ENCODE results near the gene OBP2A. TPM values are rescaled to one million over a fixed set of nuclear protein-coding genes. Genes with fewer than 3 reads are reported as not detected.

OBP2A gene
- total RNA-seq, 2 donors from 2014 or later: not detected

GRCh38 chr9:135562235-135562745 is 16.4 kb downstream of the OBP2A start:
- Mint-ChIP-seq H3K4me1 (ENCODE audit: low read depth in 2 of 2) (no peaks in the 10 kb centered on the region), H3K4me3 (no peak overlapping the region), H3K27me3 (peaks cover 10 to 22% of the 10 kb centered on the region in 2 donors), H3K9me3 (no peaks in the 10 kb centered on the region), H3K36me3 (no peaks in the 10 kb centered on the region), H3K27ac (no peak overlapping the region)
- ATAC-seq: no peak
- DNase-seq (ENCODE audit: low spot score): no peak

- H3K36me3 Mint-ChIP-seq: no peaks in the 10 kb centered on the region
- ATAC-seq (peak in 1 of 2 donors; percentile 22), DNase-seq (ENCODE audit: low spot score) (no peak)
- H3K4me3 Mint-ChIP-seq: no peak overlapping the region
- H3K4me1 Mint-ChIP-seq (ENCODE audit: low read depth in 2 of 2): no peaks in the 10 kb centered on the region
- H3K9me3 Mint-ChIP-seq: no peaks in the 10 kb centered on the region
- H3K27ac Mint-ChIP-seq: no peak overlapping the region
- H3K27me3 Mint-ChIP-seq: peaks cover 10 to 21% of the 10 kb centered on the region in 2 donors
Observed at GRCh38 chr9:135563039-135563476, 17.1 kb downstream of the OBP2A start.

GRCh38 chr9:135563858-135564257 is 17.9 kb downstream of the OBP2A start:
- Mint-ChIP-seq H3K36me3 (no peaks in the 10 kb centered on the region), H3K4me1 (ENCODE audit: low read depth in 2 of 2) (no peaks in the 10 kb centered on the region), H3K27ac (no peak overlapping the region), H3K27me3 (peaks cover 5 to 17% of the 10 kb centered on the region in 2 donors), H3K9me3 (no peaks in the 10 kb centered on the region), H3K4me3 (no peak overlapping the region)
- no peak for DNase-seq (ENCODE audit: low spot score)
- ATAC-seq: no peak

- ATAC-seq (peak in 1 of 2 donors; percentile 15), DNase-seq (ENCODE audit: low spot score) (no peak)
- Mint-ChIP-seq H3K4me1 (ENCODE audit: low read depth in 2 of 2) (no peaks in the 10 kb centered on the region), H3K36me3 (no peaks in the 10 kb centered on the region), H3K27me3 (peaks cover 11 to 27% of the 10 kb centered on the region in 2 donors), H3K4me3 (no peak overlapping the region), H3K27ac (no peak overlapping the region), H3K9me3 (no peaks in the 10 kb centered on the region)
Observed at GRCh38 chr9:135565141-135565628, 19.3 kb downstream of the OBP2A start.

- Mint-ChIP-seq H3K27me3 (peaks cover 11 to 27% of the 10 kb centered on the region in 2 donors), H3K4me1 (ENCODE audit: low read depth in 2 of 2) (no peaks in the 10 kb centered on the region), H3K27ac (no peak overlapping the region), H3K4me3 (no peak overlapping the region), H3K9me3 (no peaks in the 10 kb centered on the region), H3K36me3 (no peaks in the 10 kb centered on the region)
- DNase-seq (ENCODE audit: low spot score) (no peak), ATAC-seq (no peak)
Observed at GRCh38 chr9:135565636-135566035, 19.7 kb downstream of the OBP2A start.

- Mint-ChIP-seq H3K4me1 (ENCODE audit: low read depth in 2 of 2) (no peaks in the 10 kb centered on the region), H3K36me3 (no peaks in the 10 kb centered on the region), H3K27me3 (peaks cover 13 to 27% of the 10 kb centered on the region in 2 donors), H3K27ac (no peak overlapping the region), H3K9me3 (no peaks in the 10 kb centered on the region), H3K4me3 (no peak overlapping the region)
- DNase-seq (ENCODE audit: low spot score): no peak
- no peak for ATAC-seq
Observed at GRCh38 chr9:135566552-135566951, 20.6 kb downstream of the OBP2A start.

GRCh38 chr9:135567311-135567710 is 21.4 kb downstream of the OBP2A start:
- Mint-ChIP-seq H3K9me3 (no peaks in the 10 kb centered on the region), H3K4me3 (no peak overlapping the region), H3K36me3 (no peaks in the 10 kb centered on the region), H3K27ac (no peak overlapping the region), H3K27me3 (peaks cover 13 to 27% of the 10 kb centered on the region in 2 donors), H3K4me1 (ENCODE audit: low read depth in 2 of 2) (no peaks in the 10 kb centered on the region)
- no peak for ATAC-seq
- DNase-seq (ENCODE audit: low spot score): no peak

- DNase-seq (ENCODE audit: low spot score): no peak
- Mint-ChIP-seq H3K36me3 (no peaks in the 10 kb centered on the region), H3K4me1 (ENCODE audit: low read depth in 2 of 2) (no peaks in the 10 kb centered on the region), H3K27me3 (peaks cover 13 to 27% of the 10 kb centered on the region in 2 donors), H3K4me3 (no peak overlapping the region), H3K27ac (no peak overlapping the region), H3K9me3 (no peaks in the 10 kb centered on the region)
- no peak for ATAC-seq
Observed at GRCh38 chr9:135568026-135568425, 22.1 kb downstream of the OBP2A start.

GRCh38 chr9:135570456-135570855 is 24.5 kb downstream of the OBP2A start:
- ATAC-seq (no peak), DNase-seq (ENCODE audit: low spot score) (no peak)
- H3K27me3 Mint-ChIP-seq: peaks cover 8 to 21% of the 10 kb centered on the region in 2 donors
- H3K4me3 Mint-ChIP-seq: no peak overlapping the region
- no peak overlapping the region for H3K27ac Mint-ChIP-seq
- H3K4me1 Mint-ChIP-seq (ENCODE audit: low read depth in 2 of 2): no peaks in the 10 kb centered on the region
- H3K36me3 Mint-ChIP-seq: no peaks in the 10 kb centered on the region
- no peaks in the 10 kb centered on the region for H3K9me3 Mint-ChIP-seq

GRCh38 chr9:135572233-135572632 is 26.3 kb downstream of the OBP2A start:
- peaks cover 8 to 12% of the 10 kb centered on the region in 2 donors for H3K27me3 Mint-ChIP-seq
- H3K4me3 Mint-ChIP-seq: no peak overlapping the region
- no peaks in the 10 kb centered on the region for H3K36me3 Mint-ChIP-seq
- ATAC-seq (no peak), DNase-seq (ENCODE audit: low spot score) (no peak)
- H3K4me1 Mint-ChIP-seq (ENCODE audit: low read depth in 2 of 2): no peaks in the 10 kb centered on the region
- H3K9me3 Mint-ChIP-seq: no peaks in the 10 kb centered on the region
- H3K27ac Mint-ChIP-seq: no peak overlapping the region

- Mint-ChIP-seq H3K9me3 (no peaks in the 10 kb centered on the region), H3K27me3 (peaks cover 8 to 12% of the 10 kb centered on the region in 2 donors), H3K36me3 (no peaks in the 10 kb centered on the region), H3K27ac (no peak overlapping the region), H3K4me1 (ENCODE audit: low read depth in 2 of 2) (no peaks in the 10 kb centered on the region), H3K4me3 (no peak overlapping the region)
- ATAC-seq: no peak
- no peak for DNase-seq (ENCODE audit: low spot score)
Observed at GRCh38 chr9:135573124-135573523, 27.2 kb downstream of the OBP2A start.

- H3K27me3 Mint-ChIP-seq: peaks cover 3 to 6% of the 10 kb centered on the region in 2 donors
Observed at GRCh38 chr9:135574331-135574730, 28.4 kb downstream of the OBP2A start.

GRCh38 chr9:135574943-135575342 is 29.0 kb downstream of the OBP2A start:
- Mint-ChIP-seq H3K4me3 (no peak overlapping the region), H3K27me3 (peaks cover 0 to 3% of the 10 kb centered on the region in 2 donors), H3K4me1 (ENCODE audit: low read depth in 2 of 2) (no peaks in the 10 kb centered on the region), H3K27ac (no peak overlapping the region), H3K9me3 (no peaks in the 10 kb centered on the region), H3K36me3 (no peaks in the 10 kb centered on the region)
- DNase-seq (ENCODE audit: low spot score): no peak
- peak; percentile 20 to 31 for ATAC-seq

More at GRCh38 chr9:135574331-135574730, 28.4 kb downstream of the OBP2A start:
- DNase-seq (ENCODE audit: low spot score): no peak
- no peaks in the 10 kb centered on the region for H3K9me3 Mint-ChIP-seq
- no peaks in the 10 kb centered on the region for H3K36me3 Mint-ChIP-seq
- no peaks in the 10 kb centered on the region for H3K4me1 Mint-ChIP-seq (ENCODE audit: low read depth in 2 of 2)
- no peak overlapping the region for H3K27ac Mint-ChIP-seq
- peak in 1 of 2 donors; percentile 41 for ATAC-seq
- H3K4me3 Mint-ChIP-seq: no peak overlapping the region

GRCh38 chr9:135575995-135576631 is 30.2 kb downstream of the OBP2A start:
- Mint-ChIP-seq H3K4me1 (ENCODE audit: low read depth in 2 of 2) (no peaks in the 10 kb centered on the region), H3K27ac (no peak overlapping the region), H3K27me3 (peaks cover 0 to 2% of the 10 kb centered on the region in 2 donors), H3K4me3 (no peak overlapping the region), H3K36me3 (no peaks in the 10 kb centered on the region), H3K9me3 (no peaks in the 10 kb centered on the region)
- ATAC-seq (peak; percentile 29 to 50), DNase-seq (ENCODE audit: low spot score) (no peak)

Measured in natural killer cell treated with Interleukin-12 subunit alpha and Interleukin-12 subunit beta and Interleukin-15 and Interleukin-18, amount 100 ng/mL, for 72 hours (primary cell).